Germinal center (tissue), 1 donor: ENCODE data around the gene TMEM40.
"Not testable (repeated sequence)": the region's sequence is repeated elsewhere in the genome, so short reads cannot be mapped to it uniquely, and the experiment has no call there.

ENCODE experiments used
- DNase-seq: peaks from one replicate; pipeline ENCODE4 v3.0.0; 2012; ENCODE audit warnings: mixed read lengths, low spot score

The TMEM40 gene

GRCh38 chr3:12759097-12759679, at the start of gene TMEM40:
TMEM40 (minus strand) TSS chr3:12759259; CDS start chr3:12749832, 9,427 bp downstream.
- DNase-seq, result no peak

GRCh38 chr3:12808587-12808986, 49.5 kb upstream of the TMEM40 start:
- DNase-seq, result no peak

GRCh38 chr3:12807601-12808359, 48.7 kb upstream of the TMEM40 start:
- DNase-seq, result no peak

GRCh38 chr3:12807066-12807465, 48.0 kb upstream of the TMEM40 start:
- DNase-seq, result no peak

GRCh38 chr3:12803371-12803770, 44.3 kb upstream of the TMEM40 start:
- DNase-seq, result no peak

GRCh38 chr3:12799525-12800440, 40.7 kb upstream of the TMEM40 start:
- no peak for DNase-seq

GRCh38 chr3:12798559-12799179, 39.6 kb upstream of the TMEM40 start:
- DNase-seq, result no peak

- no peak for DNase-seq
These were observed 39.0 kb upstream of the TMEM40 start for GRCh38 chr3:12797892-12798558.

GRCh38 chr3:12797124-12797891, 38.2 kb upstream of the TMEM40 start:
- DNase-seq, result no peak

- peak; percentile 27 for DNase-seq
These were observed 37.4 kb upstream of the TMEM40 start, which contains the start of gene CAND2 for GRCh38 chr3:12796171-12797123. CAND2 (plus strand) TSS chr3:12796680; CDS start chr3:12796721, 41 bp downstream.

- DNase-seq, result no peak
These were observed 34.6 kb upstream of the TMEM40 start for GRCh38 chr3:12793701-12794100.

GRCh38 chr3:12791430-12791829, 32.4 kb upstream of the TMEM40 start:
- DNase-seq, result no peak

GRCh38 chr3:12787967-12788690, 29.1 kb upstream of the TMEM40 start:
- DNase-seq, result not testable (repeated sequence)

GRCh38 chr3:12787346-12787745, 28.3 kb upstream of the TMEM40 start:
- DNase-seq, result not testable (repeated sequence)

GRCh38 chr3:12785096-12785495, 26.0 kb upstream of the TMEM40 start:
- peak; percentile 54 for DNase-seq

GRCh38 chr3:12782172-12782815, 23.2 kb upstream of the TMEM40 start:
- DNase-seq, result no peak

- no peak for DNase-seq
These were observed 21.7 kb upstream of the TMEM40 start for GRCh38 chr3:12780751-12781150.

GRCh38 chr3:12777171-12777570, 18.1 kb upstream of the TMEM40 start:
- no peak for DNase-seq
